ENCODE measurements around the gene AKAP12.

DNA sequence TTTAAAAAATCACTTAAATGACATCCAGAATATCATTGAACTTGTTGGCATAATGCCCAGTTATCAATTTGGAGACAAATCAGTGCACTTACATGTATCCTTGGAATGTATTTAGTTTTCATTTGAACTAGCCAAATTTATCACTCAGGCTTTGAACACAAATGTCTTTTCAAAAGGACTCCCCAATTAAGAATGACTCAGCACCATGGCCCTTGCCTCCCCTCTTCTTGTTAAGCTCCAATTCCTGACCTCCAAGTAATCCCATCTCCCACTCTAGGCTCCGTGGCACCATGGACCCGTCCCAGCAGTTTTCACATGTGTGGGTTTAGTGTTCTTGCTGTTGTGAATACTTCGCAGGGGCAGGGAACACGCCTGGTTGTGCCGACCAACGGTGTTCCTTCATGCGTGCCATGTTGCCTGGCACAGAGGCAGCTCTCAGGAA, 2.7 kb downstream of the AKAP12 start:
- TF ChIP-seq SIN3A (IDR thresholded peaks at IDR 0.05; ENCODE audit: borderline replicate concordance, insufficient read depth, low read length) = no peak
- no peak for TF ChIP-seq POLR2AphosphoS5 (IDR thresholded peaks at IDR 0.05; ENCODE audit: low read depth, low read length)
- TF ChIP-seq REST (IDR thresholded peaks at IDR 0.05; ENCODE audit: insufficient read depth in 1 of 2, low read depth in 2 of 2, low read length in 2 of 2) = no peak
- TF ChIP-seq TAF1 (IDR thresholded peaks at IDR 0.05; ENCODE audit: borderline replicate concordance, insufficient read depth, low read length) = no peak
- no peak for TF ChIP-seq FOXP2 (optimal IDR thresholded peaks at IDR 0.05; ENCODE audit: borderline replicate concordance, extremely low read depth, extremely low read length, insufficient read depth)

All from PFSK-1 (cell line).